Lower leg skin (tissue), 4 donors: ENCODE data around the gene ZFAND3. TPM values are rescaled to one million over a fixed set of nuclear protein-coding genes. Genes with fewer than 3 reads are reported as not detected.

Source experiments
- DNase-seq, 2 donors: peaks; one replicate each; pipeline ENCODE4 v3.0.0-alpha.2; 2019; ENCODE audit warnings: low spot score in 2 of 2
- H3K4me3 ChIP-seq: fragments of 200-600 bp; sonication (generic); 2 replicates; pipeline ENCODE4 v1.5.1; 2017; ENCODE audit warnings: mild to moderate bottlenecking, low read depth; ENCODE audit not compliant: poor library complexity, severe bottlenecking
- CTCF ChIP-seq, 3 donors: fragments of 450-650 bp; IDR thresholded peaks; one replicate each; pipeline ENCODE4 v1.5.1; 2016; ENCODE audit warnings: antibody characterized with exemption in 3 of 3, mild to moderate bottlenecking in 3 of 3, moderate library complexity in 2 of 3
- POLR2A ChIP-seq, 2 donors: fragments of 450-650 bp; IDR thresholded peaks; one replicate each; pipeline ENCODE4 v1.6.1; 2016 to 2017; ENCODE audit warnings: antibody characterized with exemption in 2 of 2, mild to moderate bottlenecking in 1 of 2, moderate library complexity in 1 of 2
- WGBS, 2 donors: methylation state at CpG; one replicate each; pipeline ENCODE4 v1.1.5; 2018; 5-methylcytosine and 5-hydroxymethylcytosine counted together
- intact Hi-C: fragments of 100-400 bp; cut with DNase I; formaldehyde crosslinking; loops from one replicate; pipeline ENCODE4 v1.15.0; 2023; ENCODE audit warnings: low total_unique reads
- total RNA-seq, 4 donors: library from RNA; depleted of rRNA; stranded (reverse); fragments of >200 nt; gene quantifications; one replicate each; pipeline ENCODE4 v1.1.0, GENCODE V29; 2016

Gene ZFAND3
- total RNA-seq, 4 donors from 2014 or later = 26.3 to 40.8 (median 30.3) TPM

- intact Hi-C loops = no loop called here
- TF ChIP-seq CTCF (IDR thresholded peaks at IDR 0.05) = no peak
- no peak for TF ChIP-seq POLR2A (IDR thresholded peaks at IDR 0.05)
- WGBS, 2 donors = 57 to 60% methylated on average over 1 of the region's 1 CpG
- no peak overlapping the region for H3K4me3 ChIP-seq
- DNase-seq = no peak
These were observed 202.0 kb downstream of the ZFAND3 start for GRCh38 chr6:38021571-38021970.

GRCh38 chr6:38022688-38023087 lies 203.2 kb downstream of the ZFAND3 start:
- WGBS, 2 donors = 89 to 93% methylated on average over 1 of the region's 1 CpG
- TF ChIP-seq POLR2A (IDR thresholded peaks at IDR 0.05) (no peak), CTCF (IDR thresholded peaks at IDR 0.05) (no peak)
- no peak for DNase-seq
- H3K4me3 ChIP-seq = no peak overlapping the region
- intact Hi-C loops = no loop called here

- intact Hi-C loops = no loop called here
- DNase-seq = no peak
- TF ChIP-seq CTCF (IDR thresholded peaks at IDR 0.05) = no peak
- TF ChIP-seq POLR2A (IDR thresholded peaks at IDR 0.05) = no peak
- no peak overlapping the region for H3K4me3 ChIP-seq
These were observed 205.4 kb downstream of the ZFAND3 start for GRCh38 chr6:38024908-38025307.

GRCh38 chr6:38025451-38025850 lies 205.9 kb downstream of the ZFAND3 start:
- intact Hi-C loops = no loop called here
- TF ChIP-seq POLR2A (IDR thresholded peaks at IDR 0.05) = no peak
- TF ChIP-seq CTCF (IDR thresholded peaks at IDR 0.05) = no peak
- H3K4me3 ChIP-seq = no peak overlapping the region
- no peak for DNase-seq

GRCh38 chr6:38027685-38028373 lies 208.3 kb downstream of the ZFAND3 start:
- no peak overlapping the region for H3K4me3 ChIP-seq
- TF ChIP-seq POLR2A (IDR thresholded peaks at IDR 0.05) = no peak
- no peak for TF ChIP-seq CTCF (IDR thresholded peaks at IDR 0.05)
- intact Hi-C loops = no loop called here
- DNase-seq = no peak
- WGBS, 2 donors = 80 to 82% methylated on average over 2 of the region's 2 CpGs

- intact Hi-C loops = no loop called here
- H3K4me3 ChIP-seq = no peak overlapping the region
- DNase-seq = no peak
- TF ChIP-seq POLR2A (IDR thresholded peaks at IDR 0.05) (no peak), CTCF (IDR thresholded peaks at IDR 0.05) (no peak)
These were observed 210.9 kb downstream of the ZFAND3 start for GRCh38 chr6:38030380-38030779.
